HepG2 (cell line): ENCODE results near the gene EFL1. TPM values are rescaled to one million over a fixed set of nuclear protein-coding genes. Genes with fewer than 3 reads are reported as not detected.
A peak's percentile ranks its signal among the peaks of the same experiment; 100 is the strongest.

Experiments
- E2F1 ChIP-seq: sonication (generic); formaldehyde crosslinking; IDR thresholded peaks from 2 replicates; pipeline ENCODE4 v1.5.0; 2020; ENCODE audit warnings: missing genetic modification reagents
- FOXM1 ChIP-seq: sonication (generic); formaldehyde crosslinking; IDR thresholded peaks from 2 replicates; pipeline ENCODE4 v1.5.0; 2020; ENCODE audit warnings: missing genetic modification reagents
- HES4 ChIP-seq: sonication (generic); formaldehyde crosslinking; IDR thresholded peaks from 2 replicates; pipeline ENCODE4 v1.9.0; 2021; ENCODE audit warnings: mild to moderate bottlenecking, missing genetic modification reagents, borderline replicate concordance
- KAT8 ChIP-seq: IDR thresholded peaks from 2 replicates; pipeline ENCODE4 v1.6.1; 2016; ENCODE audit warnings: missing genetic modification reagents, missing compliant biosample characterization
- NFYB ChIP-seq: sonication (generic); formaldehyde crosslinking; IDR thresholded peaks from 2 replicates; pipeline ENCODE4 v1.4.0; 2020; ENCODE audit warnings: missing genetic modification reagents
- PRDM10 ChIP-seq: sonication (generic); formaldehyde crosslinking; IDR thresholded peaks from 2 replicates; pipeline ENCODE4 v1.4.0; 2020; ENCODE audit warnings: low read depth, missing genetic modification reagents
- SCMH1 ChIP-seq: sonication (generic); formaldehyde crosslinking; IDR thresholded peaks from 2 replicates; pipeline ENCODE4 v1.9.0; 2021; ENCODE audit warnings: missing genetic modification reagents, mild to moderate bottlenecking, borderline replicate concordance
- THAP8 ChIP-seq: sonication (generic); formaldehyde crosslinking; IDR thresholded peaks from 2 replicates; pipeline ENCODE4 v1.5.1; 2020; ENCODE audit warnings: missing genetic modification reagents, mild to moderate bottlenecking, borderline replicate concordance
- TP53 ChIP-seq: sonication (generic); formaldehyde crosslinking; conservative IDR thresholded peaks from 2 replicates; pipeline ENCODE4 v1.4.0; 2020; ENCODE audit warnings: missing genetic modification reagents
- ZBTB7B ChIP-seq: sonication (generic); formaldehyde crosslinking; IDR thresholded peaks from 2 replicates; pipeline ENCODE4 v1.4.0; 2020; ENCODE audit warnings: missing genetic modification reagents
- ZBTB8A ChIP-seq: sonication (generic); formaldehyde crosslinking; IDR thresholded peaks from 2 replicates; pipeline ENCODE4 v1.4.0; 2020; ENCODE audit warnings: mild to moderate bottlenecking, low read depth, missing genetic modification reagents, borderline replicate concordance
- ZFP36 ChIP-seq: fragments of 150-350 bp; IDR thresholded peaks from 2 replicates; pipeline ENCODE4 v1.6.1; 2018; ENCODE audit warnings: borderline replicate concordance, low read length, low read depth; ENCODE audit not compliant: partially characterized antibody
- ZNF10 ChIP-seq: sonication (generic); formaldehyde crosslinking; IDR thresholded peaks from 2 replicates; pipeline ENCODE4 v1.4.0; 2020; ENCODE audit warnings: mild to moderate bottlenecking, low read depth, missing genetic modification reagents, borderline replicate concordance
- ZNF205 ChIP-seq: IDR thresholded peaks from 2 replicates; pipeline ENCODE4 v1.6.1; 2018; ENCODE audit warnings: missing biosample characterization, missing genetic modification reagents
- ZNF207 ChIP-seq: fragments of 450-650 bp; IDR thresholded peaks from 2 replicates; pipeline ENCODE4 v1.6.1; 2016; ENCODE audit warnings: antibody characterized with exemption, borderline replicate concordance
- ZNF468 ChIP-seq: sonication (generic); formaldehyde crosslinking; IDR thresholded peaks from 2 replicates; pipeline ENCODE4 v1.8.0; 2022; ENCODE audit warnings: mild to moderate bottlenecking, moderate library complexity, missing genetic modification reagents
- ZNF510 ChIP-seq: sonication (generic); formaldehyde crosslinking; IDR thresholded peaks from 2 replicates; pipeline ENCODE4 v1.4.0; 2020; ENCODE audit warnings: low read depth, mild to moderate bottlenecking, missing genetic modification reagents
- ZNF652 ChIP-seq: IDR thresholded peaks from 2 replicates; pipeline ENCODE4 v1.6.1; 2016; ENCODE audit warnings: low read depth, borderline replicate concordance
- ZNF660 ChIP-seq: sonication (generic); formaldehyde crosslinking; IDR thresholded peaks from 2 replicates; pipeline ENCODE4 v1.5.1; 2020; ENCODE audit warnings: mild to moderate bottlenecking, low read depth, missing genetic modification reagents, borderline replicate concordance
- ZNF746 ChIP-seq: sonication (generic); formaldehyde crosslinking; IDR thresholded peaks from 2 replicates; pipeline ENCODE4 v1.8.0; 2022; ENCODE audit warnings: mild to moderate bottlenecking, missing genetic modification reagents
- polyA plus RNA-seq, 8 experiments: library from polyadenylated mRNA; depleted of rRNA in 3 of 8; stranded (reverse) in 7 of 8; unstranded in 1 of 8; fragments of >200 nt; fragmentation: Illumina TruSeq in 4 of 8; extraction: Trizol in 4 of 8; gene quantifications; 2 replicates each; pipeline versions ENCODE4 v1.2.1 to v1.2.3, GENCODE V29; 2011 to 2016; ENCODE audit warnings: low read depth in 4 of 8, missing spikeins in 1 of 8, mixed read lengths in 1 of 8; ENCODE audit not compliant: insufficient read depth in 1 of 8
- total RNA-seq, 5 experiments: library from RNA; depleted of rRNA; stranded (reverse); fragments of >200 nt; fragmentation: Illumina TruSeq; extraction: Trizol; gene quantifications; 2 replicates each; pipeline ENCODE4 v1.2.3, GENCODE V29; 2016; ENCODE audit warnings: low read depth in 1 of 5
- TF ChIP-seq, protein P1 (sequence below): sonication (generic); formaldehyde crosslinking; IDR thresholded peaks from 2 replicates; pipeline ENCODE4 v1.5.1; 2020; ENCODE audit warnings: missing genetic modification reagents, mild to moderate bottlenecking, borderline replicate concordance
- TF ChIP-seq, protein P2 (sequence below): sonication (generic); formaldehyde crosslinking; IDR thresholded peaks from 2 replicates; pipeline ENCODE4 v1.5.1; 2020; ENCODE audit warnings: missing genetic modification reagents, mild to moderate bottlenecking, borderline replicate concordance

The EFL1 gene
- total and polyA plus RNA-seq, 2 of the 13 experiments (the other 11 are each of a cell fraction or from before 2014, with no cell fraction given) = 6.4 to 12.0 TPM

GRCh38 chr15:82263350-82263749 is 816 bp upstream of the EFL1 start (continued):
- TF ChIP-seq, protein P1, sequence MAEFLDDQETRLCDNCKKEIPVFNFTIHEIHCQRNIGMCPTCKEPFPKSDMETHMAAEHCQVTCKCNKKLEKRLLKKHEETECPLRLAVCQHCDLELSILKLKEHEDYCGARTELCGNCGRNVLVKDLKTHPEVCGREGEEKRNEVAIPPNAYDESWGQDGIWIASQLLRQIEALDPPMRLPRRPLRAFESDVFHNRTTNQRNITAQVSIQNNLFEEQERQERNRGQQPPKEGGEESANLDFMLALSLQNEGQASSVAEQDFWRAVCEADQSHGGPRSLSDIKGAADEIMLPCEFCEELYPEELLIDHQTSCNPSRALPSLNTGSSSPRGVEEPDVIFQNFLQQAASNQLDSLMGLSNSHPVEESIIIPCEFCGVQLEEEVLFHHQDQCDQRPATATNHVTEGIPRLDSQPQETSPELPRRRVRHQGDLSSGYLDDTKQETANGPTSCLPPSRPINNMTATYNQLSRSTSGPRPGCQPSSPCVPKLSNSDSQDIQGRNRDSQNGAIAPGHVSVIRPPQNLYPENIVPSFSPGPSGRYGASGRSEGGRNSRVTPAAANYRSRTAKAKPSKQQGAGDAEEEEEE (CRISPR knock-in tag) = no peak
- TF ChIP-seq ZFP36 (peak; percentile 88), SCMH1 (no peak), ZNF207 (no peak), KAT8 (CRISPR knock-in tag) (peak; percentile 70), ZNF205 (CRISPR knock-in tag) (peak; percentile 23; the same call in 1 of the 2 replicates), ZNF746 (no peak), ZNF10 (CRISPR knock-in tag) (no peak), ZNF468 (CRISPR knock-in tag) (no peak), THAP8 (CRISPR knock-in tag) (no peak), ZBTB7B (CRISPR knock-in tag) (no peak), NFYB (CRISPR knock-in tag) (no peak), PRDM10 (CRISPR knock-in tag) (no peak), HES4 (CRISPR knock-in tag) (no peak), E2F1 (no peak), ZNF660 (CRISPR knock-in tag) (no peak), ZNF510 (CRISPR knock-in tag) (no peak), ZBTB8A (CRISPR knock-in tag) (no peak), TP53 (CRISPR knock-in tag) (no peak), FOXM1 (CRISPR knock-in tag) (no peak), ZNF652 (no peak; the same call in 1 of the 2 replicates)
- TF ChIP-seq, protein P2, sequence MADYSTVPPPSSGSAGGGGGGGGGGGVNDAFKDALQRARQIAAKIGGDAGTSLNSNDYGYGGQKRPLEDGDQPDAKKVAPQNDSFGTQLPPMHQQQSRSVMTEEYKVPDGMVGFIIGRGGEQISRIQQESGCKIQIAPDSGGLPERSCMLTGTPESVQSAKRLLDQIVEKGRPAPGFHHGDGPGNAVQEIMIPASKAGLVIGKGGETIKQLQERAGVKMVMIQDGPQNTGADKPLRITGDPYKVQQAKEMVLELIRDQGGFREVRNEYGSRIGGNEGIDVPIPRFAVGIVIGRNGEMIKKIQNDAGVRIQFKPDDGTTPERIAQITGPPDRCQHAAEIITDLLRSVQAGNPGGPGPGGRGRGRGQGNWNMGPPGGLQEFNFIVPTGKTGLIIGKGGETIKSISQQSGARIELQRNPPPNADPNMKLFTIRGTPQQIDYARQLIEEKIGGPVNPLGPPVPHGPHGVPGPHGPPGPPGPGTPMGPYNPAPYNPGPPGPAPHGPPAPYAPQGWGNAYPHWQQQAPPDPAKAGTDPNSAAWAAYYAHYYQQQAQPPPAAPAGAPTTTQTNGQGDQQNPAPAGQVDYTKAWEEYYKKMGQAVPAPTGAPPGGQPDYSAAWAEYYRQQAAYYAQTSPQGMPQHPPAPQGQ (CRISPR knock-in tag) = no peak
